Upper lobe of left lung (tissue), 4 donors: ENCODE measurements around the gene NUP93.

ENCODE experiments used
- POLR2A ChIP-seq, 4 donors: fragments of 450-650 bp; IDR thresholded peaks; one replicate each; pipeline ENCODE4 v1.5.1; 2016 to 2017; ENCODE audit warnings: antibody characterized with exemption in 4 of 4, mild to moderate bottlenecking in 2 of 4
- TF ChIP-seq, protein P1 (sequence below), 6 experiments: fragments of 450-650 bp in 4 of 6; fragments of 200-600 bp in 2 of 6; sonication (generic) in 2 of 6; IDR thresholded peaks; one replicate each; pipeline ENCODE4 v1.5.1; 2016 to 2019; ENCODE audit warnings: antibody characterized with exemption in 6 of 6

DNA sequence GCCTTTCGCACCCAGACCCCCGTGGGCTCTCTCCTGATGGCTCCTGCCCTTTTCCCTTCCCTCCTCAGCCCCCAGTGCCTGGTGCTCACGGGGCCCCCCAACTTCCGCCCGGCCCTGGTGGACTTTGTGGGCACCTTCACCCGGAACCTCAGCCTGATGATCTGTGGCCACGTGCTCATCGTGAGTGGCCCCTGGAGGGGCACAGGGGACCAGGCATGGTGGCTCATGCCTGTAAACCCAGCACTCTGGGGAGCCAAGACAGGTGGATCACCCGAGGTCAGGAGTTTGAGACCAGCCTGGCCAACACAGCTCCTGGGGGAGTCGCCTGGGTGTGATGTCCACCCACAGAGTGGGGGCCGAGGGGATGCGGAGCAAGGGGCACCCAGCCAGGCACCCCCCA is 156.4 kb downstream of the NUP93 start:
- TF ChIP-seq, protein P1, sequence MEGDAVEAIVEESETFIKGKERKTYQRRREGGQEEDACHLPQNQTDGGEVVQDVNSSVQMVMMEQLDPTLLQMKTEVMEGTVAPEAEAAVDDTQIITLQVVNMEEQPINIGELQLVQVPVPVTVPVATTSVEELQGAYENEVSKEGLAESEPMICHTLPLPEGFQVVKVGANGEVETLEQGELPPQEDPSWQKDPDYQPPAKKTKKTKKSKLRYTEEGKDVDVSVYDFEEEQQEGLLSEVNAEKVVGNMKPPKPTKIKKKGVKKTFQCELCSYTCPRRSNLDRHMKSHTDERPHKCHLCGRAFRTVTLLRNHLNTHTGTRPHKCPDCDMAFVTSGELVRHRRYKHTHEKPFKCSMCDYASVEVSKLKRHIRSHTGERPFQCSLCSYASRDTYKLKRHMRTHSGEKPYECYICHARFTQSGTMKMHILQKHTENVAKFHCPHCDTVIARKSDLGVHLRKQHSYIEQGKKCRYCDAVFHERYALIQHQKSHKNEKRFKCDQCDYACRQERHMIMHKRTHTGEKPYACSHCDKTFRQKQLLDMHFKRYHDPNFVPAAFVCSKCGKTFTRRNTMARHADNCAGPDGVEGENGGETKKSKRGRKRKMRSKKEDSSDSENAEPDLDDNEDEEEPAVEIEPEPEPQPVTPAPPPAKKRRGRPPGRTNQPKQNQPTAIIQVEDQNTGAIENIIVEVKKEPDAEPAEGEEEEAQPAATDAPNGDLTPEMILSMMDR (IDR thresholded peaks at IDR 0.05), result no peak
- TF ChIP-seq POLR2A (IDR thresholded peaks at IDR 0.05), result no peak
